ENCODE measurements around the gene RNF125. TPM values are rescaled to one million over a fixed set of nuclear protein-coding genes. Genes with fewer than 3 reads are reported as not detected.

RNF125 gene
- total and polyA plus RNA-seq, 2 experiments from 2014 or later: 11.4 to 29.2 TPM

DNA sequence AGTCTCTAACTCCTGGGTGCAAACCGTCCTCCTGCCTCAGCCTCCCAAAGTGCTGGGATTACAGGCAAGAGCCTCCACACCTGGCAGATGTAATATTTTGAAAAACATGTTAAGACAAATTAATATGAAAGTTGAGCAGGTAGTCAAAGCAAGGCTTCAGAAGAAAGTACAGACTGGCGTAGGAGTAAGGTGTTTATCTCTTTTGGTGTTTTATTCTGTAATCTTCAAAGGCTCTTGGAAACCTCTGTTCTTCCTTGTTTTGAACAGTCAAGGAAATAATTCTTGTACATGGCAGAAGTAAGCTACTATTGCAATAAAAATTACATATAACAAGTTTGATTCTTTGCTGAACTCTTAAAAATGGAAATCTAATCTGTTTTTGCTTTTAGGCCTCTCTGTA lies 78.3 kb downstream of the RNF125 start:
- H3K36me3 ChIP-seq (ENCODE audit: insufficient read depth): peaks cover 4% of the 10 kb centered on the region; the same call in 1 of the 2 replicates
- no peak overlapping the region for H3K27ac ChIP-seq (ENCODE audit: low read depth)
- H3K79me2 ChIP-seq (replicated peaks; ENCODE audit: insufficient read depth): peaks cover 90% of the 10 kb centered on the region
- Mint-ChIP-seq H3K27ac (no peak overlapping the region), H3K4me1 (peaks cover 33% of the 10 kb centered on the region), H3K9me3 (no peaks in the 10 kb centered on the region; the same call in 2 of the 3 replicates), H3K4me3 (no peak overlapping the region), H3K27me3 (ENCODE audit: insufficient read depth, low read depth, poor library complexity) (peaks cover 7% of the 10 kb centered on the region), H3K36me3 (ENCODE audit: low read depth) (peaks cover 37% of the 10 kb centered on the region)
- no peak overlapping the region for H3K4me2 ChIP-seq
- TF ChIP-seq CREB1 (CRISPR knock-in tag; IDR thresholded peaks at IDR 0.05; ENCODE audit: low read depth) (no peak), JUNB (IDR thresholded peaks at IDR 0.05; ENCODE audit: unreplicated experiment) (no peak), NANOG (IDR thresholded peaks at IDR 0.05; ENCODE audit: borderline replicate concordance) (no peak), POLR2AphosphoS5 (IDR thresholded peaks at IDR 0.05; ENCODE audit: low read depth) (no peak), ZNF331 (CRISPR knock-in tag; IDR thresholded peaks at IDR 0.05; ENCODE audit: low read depth) (no peak), EZH2 (IDR thresholded peaks at IDR 0.05; ENCODE audit: low read depth, unreplicated experiment) (no peak), STAT1 (IDR thresholded peaks at IDR 0.05; ENCODE audit: unreplicated experiment) (no peak), ZNF114 (CRISPR knock-in tag; IDR thresholded peaks at IDR 0.05) (no peak), EZH2phosphoT487 (IDR thresholded peaks at IDR 0.05; ENCODE audit: unreplicated experiment) (no peak)
- TF ChIP-seq, protein P1, sequence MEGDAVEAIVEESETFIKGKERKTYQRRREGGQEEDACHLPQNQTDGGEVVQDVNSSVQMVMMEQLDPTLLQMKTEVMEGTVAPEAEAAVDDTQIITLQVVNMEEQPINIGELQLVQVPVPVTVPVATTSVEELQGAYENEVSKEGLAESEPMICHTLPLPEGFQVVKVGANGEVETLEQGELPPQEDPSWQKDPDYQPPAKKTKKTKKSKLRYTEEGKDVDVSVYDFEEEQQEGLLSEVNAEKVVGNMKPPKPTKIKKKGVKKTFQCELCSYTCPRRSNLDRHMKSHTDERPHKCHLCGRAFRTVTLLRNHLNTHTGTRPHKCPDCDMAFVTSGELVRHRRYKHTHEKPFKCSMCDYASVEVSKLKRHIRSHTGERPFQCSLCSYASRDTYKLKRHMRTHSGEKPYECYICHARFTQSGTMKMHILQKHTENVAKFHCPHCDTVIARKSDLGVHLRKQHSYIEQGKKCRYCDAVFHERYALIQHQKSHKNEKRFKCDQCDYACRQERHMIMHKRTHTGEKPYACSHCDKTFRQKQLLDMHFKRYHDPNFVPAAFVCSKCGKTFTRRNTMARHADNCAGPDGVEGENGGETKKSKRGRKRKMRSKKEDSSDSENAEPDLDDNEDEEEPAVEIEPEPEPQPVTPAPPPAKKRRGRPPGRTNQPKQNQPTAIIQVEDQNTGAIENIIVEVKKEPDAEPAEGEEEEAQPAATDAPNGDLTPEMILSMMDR (conservative IDR thresholded peaks at IDR 0.05; ENCODE audit: low read depth in 2 of 2): no peak
- TF ChIP-seq, protein P2, sequence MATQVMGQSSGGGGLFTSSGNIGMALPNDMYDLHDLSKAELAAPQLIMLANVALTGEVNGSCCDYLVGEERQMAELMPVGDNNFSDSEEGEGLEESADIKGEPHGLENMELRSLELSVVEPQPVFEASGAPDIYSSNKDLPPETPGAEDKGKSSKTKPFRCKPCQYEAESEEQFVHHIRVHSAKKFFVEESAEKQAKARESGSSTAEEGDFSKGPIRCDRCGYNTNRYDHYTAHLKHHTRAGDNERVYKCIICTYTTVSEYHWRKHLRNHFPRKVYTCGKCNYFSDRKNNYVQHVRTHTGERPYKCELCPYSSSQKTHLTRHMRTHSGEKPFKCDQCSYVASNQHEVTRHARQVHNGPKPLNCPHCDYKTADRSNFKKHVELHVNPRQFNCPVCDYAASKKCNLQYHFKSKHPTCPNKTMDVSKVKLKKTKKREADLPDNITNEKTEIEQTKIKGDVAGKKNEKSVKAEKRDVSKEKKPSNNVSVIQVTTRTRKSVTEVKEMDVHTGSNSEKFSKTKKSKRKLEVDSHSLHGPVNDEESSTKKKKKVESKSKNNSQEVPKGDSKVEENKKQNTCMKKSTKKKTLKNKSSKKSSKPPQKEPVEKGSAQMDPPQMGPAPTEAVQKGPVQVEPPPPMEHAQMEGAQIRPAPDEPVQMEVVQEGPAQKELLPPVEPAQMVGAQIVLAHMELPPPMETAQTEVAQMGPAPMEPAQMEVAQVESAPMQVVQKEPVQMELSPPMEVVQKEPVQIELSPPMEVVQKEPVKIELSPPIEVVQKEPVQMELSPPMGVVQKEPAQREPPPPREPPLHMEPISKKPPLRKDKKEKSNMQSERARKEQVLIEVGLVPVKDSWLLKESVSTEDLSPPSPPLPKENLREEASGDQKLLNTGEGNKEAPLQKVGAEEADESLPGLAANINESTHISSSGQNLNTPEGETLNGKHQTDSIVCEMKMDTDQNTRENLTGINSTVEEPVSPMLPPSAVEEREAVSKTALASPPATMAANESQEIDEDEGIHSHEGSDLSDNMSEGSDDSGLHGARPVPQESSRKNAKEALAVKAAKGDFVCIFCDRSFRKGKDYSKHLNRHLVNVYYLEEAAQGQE (IDR thresholded peaks at IDR 0.05; ENCODE audit: unreplicated experiment): no peak
- TF ChIP-seq, protein P3, sequence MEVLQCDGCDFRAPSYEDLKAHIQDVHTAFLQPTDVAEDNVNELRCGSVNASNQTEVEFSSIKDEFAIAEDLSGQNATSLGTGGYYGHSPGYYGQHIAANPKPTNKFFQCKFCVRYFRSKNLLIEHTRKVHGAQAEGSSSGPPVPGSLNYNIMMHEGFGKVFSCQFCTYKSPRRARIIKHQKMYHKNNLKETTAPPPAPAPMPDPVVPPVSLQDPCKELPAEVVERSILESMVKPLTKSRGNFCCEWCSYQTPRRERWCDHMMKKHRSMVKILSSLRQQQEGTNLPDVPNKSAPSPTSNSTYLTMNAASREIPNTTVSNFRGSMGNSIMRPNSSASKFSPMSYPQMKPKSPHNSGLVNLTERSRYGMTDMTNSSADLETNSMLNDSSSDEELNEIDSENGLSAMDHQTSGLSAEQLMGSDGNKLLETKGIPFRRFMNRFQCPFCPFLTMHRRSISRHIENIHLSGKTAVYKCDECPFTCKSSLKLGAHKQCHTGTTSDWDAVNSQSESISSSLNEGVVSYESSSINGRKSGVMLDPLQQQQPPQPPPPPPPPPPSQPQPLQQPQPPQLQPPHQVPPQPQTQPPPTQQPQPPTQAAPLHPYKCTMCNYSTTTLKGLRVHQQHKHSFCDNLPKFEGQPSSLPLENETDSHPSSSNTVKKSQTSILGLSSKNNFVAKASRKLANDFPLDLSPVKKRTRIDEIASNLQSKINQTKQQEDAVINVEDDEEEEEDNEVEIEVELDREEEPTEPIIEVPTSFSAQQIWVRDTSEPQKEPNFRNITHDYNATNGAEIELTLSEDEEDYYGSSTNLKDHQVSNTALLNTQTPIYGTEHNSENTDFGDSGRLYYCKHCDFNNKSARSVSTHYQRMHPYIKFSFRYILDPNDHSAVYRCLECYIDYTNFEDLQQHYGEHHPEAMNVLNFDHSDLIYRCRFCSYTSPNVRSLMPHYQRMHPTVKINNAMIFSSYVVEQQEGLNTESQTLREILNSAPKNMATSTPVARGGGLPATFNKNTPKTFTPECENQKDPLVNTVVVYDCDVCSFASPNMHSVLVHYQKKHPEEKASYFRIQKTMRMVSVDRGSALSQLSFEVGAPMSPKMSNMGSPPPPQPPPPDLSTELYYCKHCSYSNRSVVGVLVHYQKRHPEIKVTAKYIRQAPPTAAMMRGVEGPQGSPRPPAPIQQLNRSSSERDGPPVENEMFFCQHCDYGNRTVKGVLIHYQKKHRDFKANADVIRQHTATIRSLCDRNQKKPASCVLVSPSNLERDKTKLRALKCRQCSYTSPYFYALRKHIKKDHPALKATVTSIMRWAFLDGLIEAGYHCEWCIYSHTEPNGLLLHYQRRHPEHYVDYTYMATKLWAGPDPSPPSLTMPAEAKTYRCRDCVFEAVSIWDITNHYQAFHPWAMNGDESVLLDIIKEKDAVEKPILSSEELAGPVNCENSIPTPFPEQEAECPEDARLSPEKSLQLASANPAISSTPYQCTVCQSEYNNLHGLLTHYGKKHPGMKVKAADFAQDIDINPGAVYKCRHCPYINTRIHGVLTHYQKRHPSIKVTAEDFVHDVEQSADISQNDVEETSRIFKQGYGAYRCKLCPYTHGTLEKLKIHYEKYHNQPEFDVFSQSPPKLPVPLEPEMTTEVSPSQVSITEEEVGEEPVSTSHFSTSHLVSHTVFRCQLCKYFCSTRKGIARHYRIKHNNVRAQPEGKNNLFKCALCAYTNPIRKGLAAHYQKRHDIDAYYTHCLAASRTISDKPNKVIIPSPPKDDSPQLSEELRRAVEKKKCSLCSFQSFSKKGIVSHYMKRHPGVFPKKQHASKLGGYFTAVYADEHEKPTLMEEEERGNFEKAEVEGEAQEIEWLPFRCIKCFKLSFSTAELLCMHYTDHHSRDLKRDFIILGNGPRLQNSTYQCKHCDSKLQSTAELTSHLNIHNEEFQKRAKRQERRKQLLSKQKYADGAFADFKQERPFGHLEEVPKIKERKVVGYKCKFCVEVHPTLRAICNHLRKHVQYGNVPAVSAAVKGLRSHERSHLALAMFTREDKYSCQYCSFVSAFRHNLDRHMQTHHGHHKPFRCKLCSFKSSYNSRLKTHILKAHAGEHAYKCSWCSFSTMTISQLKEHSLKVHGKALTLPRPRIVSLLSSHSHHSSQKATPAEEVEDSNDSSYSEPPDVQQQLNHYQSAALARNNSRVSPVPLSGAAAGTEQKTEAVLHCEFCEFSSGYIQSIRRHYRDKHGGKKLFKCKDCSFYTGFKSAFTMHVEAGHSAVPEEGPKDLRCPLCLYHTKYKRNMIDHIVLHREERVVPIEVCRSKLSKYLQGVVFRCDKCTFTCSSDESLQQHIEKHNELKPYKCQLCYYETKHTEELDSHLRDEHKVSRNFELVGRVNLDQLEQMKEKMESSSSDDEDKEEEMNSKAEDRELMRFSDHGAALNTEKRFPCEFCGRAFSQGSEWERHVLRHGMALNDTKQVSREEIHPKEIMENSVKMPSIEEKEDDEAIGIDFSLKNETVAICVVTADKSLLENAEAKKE (CRISPR knock-in tag; IDR thresholded peaks at IDR 0.05): no peak
- TF ChIP-seq, protein P4, sequence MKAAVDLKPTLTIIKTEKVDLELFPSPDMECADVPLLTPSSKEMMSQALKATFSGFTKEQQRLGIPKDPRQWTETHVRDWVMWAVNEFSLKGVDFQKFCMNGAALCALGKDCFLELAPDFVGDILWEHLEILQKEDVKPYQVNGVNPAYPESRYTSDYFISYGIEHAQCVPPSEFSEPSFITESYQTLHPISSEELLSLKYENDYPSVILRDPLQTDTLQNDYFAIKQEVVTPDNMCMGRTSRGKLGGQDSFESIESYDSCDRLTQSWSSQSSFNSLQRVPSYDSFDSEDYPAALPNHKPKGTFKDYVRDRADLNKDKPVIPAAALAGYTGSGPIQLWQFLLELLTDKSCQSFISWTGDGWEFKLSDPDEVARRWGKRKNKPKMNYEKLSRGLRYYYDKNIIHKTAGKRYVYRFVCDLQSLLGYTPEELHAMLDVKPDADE (IDR thresholded peaks at IDR 0.05): no peak
- peaks cover 41% of the 10 kb centered on the region for H3K4me1 ChIP-seq (ENCODE audit: insufficient read depth)
- H3K9me2 ChIP-seq (ENCODE audit: insufficient read depth): no peaks in the 10 kb centered on the region
- H3K27me3 ChIP-seq (ENCODE audit: insufficient read depth): no peaks in the 10 kb centered on the region
- DNase-seq (ENCODE audit: low spot score): no peak
- no peak overlapping the region for H2AFZ ChIP-seq
- no peak overlapping the region for H3K4me3 ChIP-seq
- H4K20me1 ChIP-seq (replicated peaks; ENCODE audit: insufficient read depth): peaks cover 35% of the 10 kb centered on the region
- ATAC-seq: no peak
- peaks cover 7% of the 10 kb centered on the region for H3F3A ChIP-seq (replicated peaks; ENCODE audit: low read depth)

Measured in GM23338 (cell line).